ENCODE data around the gene SYNE1. TPM values are rescaled to one million over a fixed set of nuclear protein-coding genes. Genes with fewer than 3 reads are reported as not detected.

Gene SYNE1
- total and polyA plus RNA-seq, 4 donors, result 10.2 to 105 (median 24.5) TPM

GRCh38 chr6:152378169-152378568 lies 259.0 kb downstream of the SYNE1 start:
- H3K36me3 ChIP-seq (ENCODE audit: control insufficient read depth in 4 of 4, insufficient read depth in 3 of 4, low read depth in 1 of 4, low read length in 3 of 4), result no peaks in the 10 kb centered on the region
- H3K4me3 ChIP-seq (ENCODE audit: low read depth in 1 of 3, low read length in 3 of 3), result no peak overlapping the region
- H3K9me3 ChIP-seq (ENCODE audit: control insufficient read depth in 4 of 4, low read length in 3 of 4), result no peaks in the 10 kb centered on the region
- DNase-seq (ENCODE audit: low spot score), result no peak
- no peak overlapping the region for H3K27ac ChIP-seq (ENCODE audit: low read depth in 1 of 2, low read length in 2 of 2)
- no peak for TF ChIP-seq MAX (IDR thresholded peaks at IDR 0.05)
- no peak for TF ChIP-seq GABPA (IDR thresholded peaks at IDR 0.05 in 1 of 2, conservative IDR thresholded peaks at IDR 0.05 in 1 of 2)
- no peak for TF ChIP-seq CTCF (IDR thresholded peaks at IDR 0.05; ENCODE audit: low read depth, low read length, missing input control)
- no peak for TF ChIP-seq TAF1 (conservative IDR thresholded peaks at IDR 0.05)
- no peak for TF ChIP-seq YY1 (IDR thresholded peaks at IDR 0.05)
- no peak for TF ChIP-seq ZBTB33 (IDR thresholded peaks at IDR 0.05)
- no peak for TF ChIP-seq HNF4G (IDR thresholded peaks at IDR 0.05)
- TF ChIP-seq FOXA2 (IDR thresholded peaks at IDR 0.05), result no peak
- no peak for TF ChIP-seq JUND (IDR thresholded peaks at IDR 0.05)
- no peak for TF ChIP-seq SP1 (IDR thresholded peaks at IDR 0.05)
- no peak for TF ChIP-seq REST (IDR thresholded peaks at IDR 0.05)
- TF ChIP-seq RXRA (IDR thresholded peaks at IDR 0.05), result no peak
- no peak for TF ChIP-seq RAD21 (IDR thresholded peaks at IDR 0.05)
- no peak for TF ChIP-seq HNF4A (conservative IDR thresholded peaks at IDR 0.05)
- TF ChIP-seq FOXA1 (IDR thresholded peaks at IDR 0.05), result no peak
- no peak for TF ChIP-seq ATF3 (IDR thresholded peaks at IDR 0.05)
- no peak for TF ChIP-seq EGR1 (IDR thresholded peaks at IDR 0.05; ENCODE audit: low read depth in 2 of 2)
- TF ChIP-seq NR2F2 (IDR thresholded peaks at IDR 0.05), result no peak
- 87% methylated on average over 4 of the region's 4 CpGs for WGBS
- peaks cover 0 to 7% (median 2%) of the 10 kb centered on the region in 4 donors for H3K4me1 ChIP-seq (ENCODE audit: control insufficient read depth in 4 of 4, insufficient read depth in 4 of 4, low read length in 3 of 4)
- H3K27me3 ChIP-seq (ENCODE audit: control insufficient read depth in 4 of 4, insufficient read depth in 4 of 4, low read length in 3 of 4), result no peaks in the 10 kb centered on the region
- H3K9ac ChIP-seq (ENCODE audit: low read depth in 1 of 2, low read length in 2 of 2), result no peak overlapping the region
